Measurements from ENCODE around the gene COG6.
A peak's percentile ranks its signal among the peaks of the same experiment; 100 is the strongest.

COG6 gene

DNA sequence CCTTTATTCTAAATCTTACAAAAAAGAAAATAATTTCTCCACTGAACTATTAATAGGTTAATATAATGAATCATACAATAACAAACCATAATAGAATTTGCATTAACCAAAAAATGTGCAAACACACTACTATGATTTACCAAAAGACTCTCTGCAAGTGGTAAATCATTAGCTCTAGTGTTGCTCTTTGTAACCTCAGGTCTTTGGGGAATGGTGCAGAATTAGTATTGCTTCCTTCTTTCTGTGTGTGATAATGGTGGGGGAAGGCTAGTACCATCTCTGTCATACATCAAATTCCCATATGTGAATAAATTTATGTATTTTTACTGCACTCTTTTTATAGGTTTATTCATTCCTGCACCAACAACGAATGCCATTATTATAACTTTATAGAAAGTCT lies 105.1 kb downstream of the COG6 start:
- no peak for TF ChIP-seq CTCF (conservative IDR thresholded peaks at IDR 0.05; ENCODE audit: control insufficient read depth, insufficient read depth, low read depth, low read length)
- H3K4me3 ChIP-seq (ENCODE audit: control insufficient read depth, low read depth, low read length), result no peak overlapping the region
- DNase-seq (ENCODE audit: low read depth), result peak; percentile 28

- no peak overlapping the region for H3K4me3 ChIP-seq (ENCODE audit: control insufficient read depth, low read depth, low read length)
- DNase-seq (ENCODE audit: low read depth), result peak; percentile 29
- TF ChIP-seq CTCF (conservative IDR thresholded peaks at IDR 0.05; ENCODE audit: control insufficient read depth, insufficient read depth, low read depth, low read length), result peak; percentile 11
Observed at GRCh38 chr13:39765801-39766463, 110.5 kb downstream of the COG6 start.

DNA sequence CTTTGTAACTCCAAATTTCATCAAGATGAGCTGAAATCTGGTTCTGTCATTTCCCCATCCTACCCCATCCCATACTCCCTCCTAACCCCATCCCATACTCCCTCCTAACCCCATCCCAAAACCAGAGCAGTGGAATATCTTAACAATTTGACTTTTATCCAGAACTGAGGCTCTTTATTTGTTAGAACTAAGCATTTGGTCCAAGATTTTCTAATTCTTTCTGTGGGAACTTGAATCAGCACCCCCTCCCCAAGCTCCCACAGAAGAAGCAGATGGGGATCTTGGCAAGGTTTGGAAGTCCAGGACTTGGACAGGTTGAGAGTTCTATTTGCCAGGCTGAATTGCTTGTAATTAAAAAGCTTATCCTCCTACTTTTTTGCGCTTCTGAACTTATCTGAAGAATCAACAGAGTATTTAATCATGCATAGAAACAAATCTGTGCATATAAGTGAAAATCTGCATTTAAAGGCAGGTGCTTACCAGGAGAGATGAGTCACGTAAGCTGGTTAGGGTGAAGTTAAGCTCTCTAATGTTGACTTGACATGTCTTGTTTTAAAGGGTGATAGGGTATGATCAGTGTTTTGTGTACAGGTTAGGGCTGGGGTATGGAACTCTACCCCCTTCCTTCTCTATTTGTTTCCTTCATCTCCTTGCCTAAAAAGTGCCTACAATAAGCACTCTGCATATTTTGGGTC lies 111.1 kb downstream of the COG6 start:
- DNase-seq (ENCODE audit: low read depth), result no peak
- TF ChIP-seq CTCF (conservative IDR thresholded peaks at IDR 0.05; ENCODE audit: control insufficient read depth, insufficient read depth, low read depth, low read length), result no peak
- no peak overlapping the region for H3K4me3 ChIP-seq (ENCODE audit: control insufficient read depth, low read depth, low read length)

DNA sequence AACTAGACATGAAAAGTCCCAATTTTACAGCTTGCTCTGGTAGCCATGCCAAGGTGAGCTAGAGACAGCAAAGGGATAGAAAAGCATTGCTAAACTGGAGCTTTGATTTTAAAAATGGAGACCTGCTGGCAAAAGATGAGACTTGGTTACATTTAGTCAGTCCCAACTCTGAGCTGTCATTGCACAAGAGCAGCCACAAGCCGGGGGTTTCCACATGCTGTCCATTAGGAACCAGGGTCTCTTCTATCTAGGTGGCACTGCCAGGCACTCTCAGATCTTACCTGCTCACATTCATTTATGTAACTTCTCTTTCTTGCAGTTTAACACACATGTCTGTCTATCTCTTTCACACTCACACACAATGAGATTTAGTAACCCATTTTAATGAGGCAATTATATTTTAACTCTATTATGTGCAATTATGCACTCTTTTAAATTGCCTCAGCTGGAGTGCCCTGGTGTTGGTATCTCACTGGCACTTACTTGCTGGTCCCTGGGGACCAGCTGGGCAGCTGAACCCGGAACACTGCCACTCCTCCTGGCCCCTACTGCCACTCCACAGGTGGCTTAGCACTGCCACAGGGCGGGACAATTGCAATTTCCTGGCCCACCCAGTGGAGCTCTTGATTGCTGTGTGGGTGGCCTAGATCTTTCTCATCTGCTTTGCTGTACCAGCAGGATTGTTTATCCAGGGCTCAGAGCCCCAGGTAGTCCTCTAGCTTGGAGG lies 112.5 kb downstream of the COG6 start:
- no peak for DNase-seq (ENCODE audit: low read depth)
- no peak for TF ChIP-seq CTCF (conservative IDR thresholded peaks at IDR 0.05; ENCODE audit: control insufficient read depth, insufficient read depth, low read depth, low read length)
- no peak overlapping the region for H3K4me3 ChIP-seq (ENCODE audit: control insufficient read depth, low read depth, low read length)

GRCh38 chr13:39768962-39769361 lies 113.5 kb downstream of the COG6 start:
- no peak for DNase-seq (ENCODE audit: low read depth)
- no peak overlapping the region for H3K4me3 ChIP-seq (ENCODE audit: control insufficient read depth, low read depth, low read length)
- no peak for TF ChIP-seq CTCF (conservative IDR thresholded peaks at IDR 0.05; ENCODE audit: control insufficient read depth, insufficient read depth, low read depth, low read length)

- no peak overlapping the region for H3K4me3 ChIP-seq (ENCODE audit: control insufficient read depth, low read depth, low read length)
- TF ChIP-seq CTCF (conservative IDR thresholded peaks at IDR 0.05; ENCODE audit: control insufficient read depth, insufficient read depth, low read depth, low read length), result no peak
- no peak for DNase-seq (ENCODE audit: low read depth)
Observed at GRCh38 chr13:39770221-39771090, 115.0 kb downstream of the COG6 start.
